Measurements from ENCODE around the gene MRTFB.

DNA sequence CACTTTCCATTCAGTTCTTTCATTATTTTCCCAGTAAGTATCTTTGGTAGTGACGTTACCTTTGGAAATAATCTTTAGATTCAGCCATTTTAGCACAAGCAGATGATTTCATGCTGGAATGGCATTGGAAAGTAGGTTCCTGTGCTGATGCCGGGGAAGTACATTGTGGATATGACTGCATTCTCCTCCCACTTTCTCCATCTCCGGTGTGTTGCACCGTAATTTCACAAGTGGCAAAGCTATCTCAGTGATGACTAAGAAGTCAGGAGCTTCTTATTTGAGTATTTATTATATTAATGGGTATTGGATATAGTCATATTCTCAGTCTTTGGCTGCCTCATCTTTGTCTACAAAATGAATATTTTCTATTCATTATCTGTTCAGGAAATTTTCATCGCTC, 69.8 kb downstream of the MRTFB start:
- no peak for TF ChIP-seq CREB1 (CRISPR knock-in tag; IDR thresholded peaks at IDR 0.05; ENCODE audit: low read depth)
- TF ChIP-seq EZH2 (IDR thresholded peaks at IDR 0.05; ENCODE audit: low read depth, unreplicated experiment): no peak
- TF ChIP-seq POLR2AphosphoS5 (IDR thresholded peaks at IDR 0.05; ENCODE audit: low read depth): no peak
- TF ChIP-seq, protein P1, sequence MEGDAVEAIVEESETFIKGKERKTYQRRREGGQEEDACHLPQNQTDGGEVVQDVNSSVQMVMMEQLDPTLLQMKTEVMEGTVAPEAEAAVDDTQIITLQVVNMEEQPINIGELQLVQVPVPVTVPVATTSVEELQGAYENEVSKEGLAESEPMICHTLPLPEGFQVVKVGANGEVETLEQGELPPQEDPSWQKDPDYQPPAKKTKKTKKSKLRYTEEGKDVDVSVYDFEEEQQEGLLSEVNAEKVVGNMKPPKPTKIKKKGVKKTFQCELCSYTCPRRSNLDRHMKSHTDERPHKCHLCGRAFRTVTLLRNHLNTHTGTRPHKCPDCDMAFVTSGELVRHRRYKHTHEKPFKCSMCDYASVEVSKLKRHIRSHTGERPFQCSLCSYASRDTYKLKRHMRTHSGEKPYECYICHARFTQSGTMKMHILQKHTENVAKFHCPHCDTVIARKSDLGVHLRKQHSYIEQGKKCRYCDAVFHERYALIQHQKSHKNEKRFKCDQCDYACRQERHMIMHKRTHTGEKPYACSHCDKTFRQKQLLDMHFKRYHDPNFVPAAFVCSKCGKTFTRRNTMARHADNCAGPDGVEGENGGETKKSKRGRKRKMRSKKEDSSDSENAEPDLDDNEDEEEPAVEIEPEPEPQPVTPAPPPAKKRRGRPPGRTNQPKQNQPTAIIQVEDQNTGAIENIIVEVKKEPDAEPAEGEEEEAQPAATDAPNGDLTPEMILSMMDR (conservative IDR thresholded peaks at IDR 0.05; ENCODE audit: low read depth in 2 of 2): no peak
- TF ChIP-seq, protein P2, sequence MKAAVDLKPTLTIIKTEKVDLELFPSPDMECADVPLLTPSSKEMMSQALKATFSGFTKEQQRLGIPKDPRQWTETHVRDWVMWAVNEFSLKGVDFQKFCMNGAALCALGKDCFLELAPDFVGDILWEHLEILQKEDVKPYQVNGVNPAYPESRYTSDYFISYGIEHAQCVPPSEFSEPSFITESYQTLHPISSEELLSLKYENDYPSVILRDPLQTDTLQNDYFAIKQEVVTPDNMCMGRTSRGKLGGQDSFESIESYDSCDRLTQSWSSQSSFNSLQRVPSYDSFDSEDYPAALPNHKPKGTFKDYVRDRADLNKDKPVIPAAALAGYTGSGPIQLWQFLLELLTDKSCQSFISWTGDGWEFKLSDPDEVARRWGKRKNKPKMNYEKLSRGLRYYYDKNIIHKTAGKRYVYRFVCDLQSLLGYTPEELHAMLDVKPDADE (IDR thresholded peaks at IDR 0.05): no peak
- no peak for TF ChIP-seq EZH2phosphoT487 (IDR thresholded peaks at IDR 0.05; ENCODE audit: unreplicated experiment)
- TF ChIP-seq ZNF114 (CRISPR knock-in tag; IDR thresholded peaks at IDR 0.05): no peak
- TF ChIP-seq, protein P3, sequence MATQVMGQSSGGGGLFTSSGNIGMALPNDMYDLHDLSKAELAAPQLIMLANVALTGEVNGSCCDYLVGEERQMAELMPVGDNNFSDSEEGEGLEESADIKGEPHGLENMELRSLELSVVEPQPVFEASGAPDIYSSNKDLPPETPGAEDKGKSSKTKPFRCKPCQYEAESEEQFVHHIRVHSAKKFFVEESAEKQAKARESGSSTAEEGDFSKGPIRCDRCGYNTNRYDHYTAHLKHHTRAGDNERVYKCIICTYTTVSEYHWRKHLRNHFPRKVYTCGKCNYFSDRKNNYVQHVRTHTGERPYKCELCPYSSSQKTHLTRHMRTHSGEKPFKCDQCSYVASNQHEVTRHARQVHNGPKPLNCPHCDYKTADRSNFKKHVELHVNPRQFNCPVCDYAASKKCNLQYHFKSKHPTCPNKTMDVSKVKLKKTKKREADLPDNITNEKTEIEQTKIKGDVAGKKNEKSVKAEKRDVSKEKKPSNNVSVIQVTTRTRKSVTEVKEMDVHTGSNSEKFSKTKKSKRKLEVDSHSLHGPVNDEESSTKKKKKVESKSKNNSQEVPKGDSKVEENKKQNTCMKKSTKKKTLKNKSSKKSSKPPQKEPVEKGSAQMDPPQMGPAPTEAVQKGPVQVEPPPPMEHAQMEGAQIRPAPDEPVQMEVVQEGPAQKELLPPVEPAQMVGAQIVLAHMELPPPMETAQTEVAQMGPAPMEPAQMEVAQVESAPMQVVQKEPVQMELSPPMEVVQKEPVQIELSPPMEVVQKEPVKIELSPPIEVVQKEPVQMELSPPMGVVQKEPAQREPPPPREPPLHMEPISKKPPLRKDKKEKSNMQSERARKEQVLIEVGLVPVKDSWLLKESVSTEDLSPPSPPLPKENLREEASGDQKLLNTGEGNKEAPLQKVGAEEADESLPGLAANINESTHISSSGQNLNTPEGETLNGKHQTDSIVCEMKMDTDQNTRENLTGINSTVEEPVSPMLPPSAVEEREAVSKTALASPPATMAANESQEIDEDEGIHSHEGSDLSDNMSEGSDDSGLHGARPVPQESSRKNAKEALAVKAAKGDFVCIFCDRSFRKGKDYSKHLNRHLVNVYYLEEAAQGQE (IDR thresholded peaks at IDR 0.05; ENCODE audit: unreplicated experiment): no peak
- TF ChIP-seq JUNB (IDR thresholded peaks at IDR 0.05; ENCODE audit: unreplicated experiment): no peak
- no peak for TF ChIP-seq STAT1 (IDR thresholded peaks at IDR 0.05; ENCODE audit: unreplicated experiment)
- TF ChIP-seq, protein P4, sequence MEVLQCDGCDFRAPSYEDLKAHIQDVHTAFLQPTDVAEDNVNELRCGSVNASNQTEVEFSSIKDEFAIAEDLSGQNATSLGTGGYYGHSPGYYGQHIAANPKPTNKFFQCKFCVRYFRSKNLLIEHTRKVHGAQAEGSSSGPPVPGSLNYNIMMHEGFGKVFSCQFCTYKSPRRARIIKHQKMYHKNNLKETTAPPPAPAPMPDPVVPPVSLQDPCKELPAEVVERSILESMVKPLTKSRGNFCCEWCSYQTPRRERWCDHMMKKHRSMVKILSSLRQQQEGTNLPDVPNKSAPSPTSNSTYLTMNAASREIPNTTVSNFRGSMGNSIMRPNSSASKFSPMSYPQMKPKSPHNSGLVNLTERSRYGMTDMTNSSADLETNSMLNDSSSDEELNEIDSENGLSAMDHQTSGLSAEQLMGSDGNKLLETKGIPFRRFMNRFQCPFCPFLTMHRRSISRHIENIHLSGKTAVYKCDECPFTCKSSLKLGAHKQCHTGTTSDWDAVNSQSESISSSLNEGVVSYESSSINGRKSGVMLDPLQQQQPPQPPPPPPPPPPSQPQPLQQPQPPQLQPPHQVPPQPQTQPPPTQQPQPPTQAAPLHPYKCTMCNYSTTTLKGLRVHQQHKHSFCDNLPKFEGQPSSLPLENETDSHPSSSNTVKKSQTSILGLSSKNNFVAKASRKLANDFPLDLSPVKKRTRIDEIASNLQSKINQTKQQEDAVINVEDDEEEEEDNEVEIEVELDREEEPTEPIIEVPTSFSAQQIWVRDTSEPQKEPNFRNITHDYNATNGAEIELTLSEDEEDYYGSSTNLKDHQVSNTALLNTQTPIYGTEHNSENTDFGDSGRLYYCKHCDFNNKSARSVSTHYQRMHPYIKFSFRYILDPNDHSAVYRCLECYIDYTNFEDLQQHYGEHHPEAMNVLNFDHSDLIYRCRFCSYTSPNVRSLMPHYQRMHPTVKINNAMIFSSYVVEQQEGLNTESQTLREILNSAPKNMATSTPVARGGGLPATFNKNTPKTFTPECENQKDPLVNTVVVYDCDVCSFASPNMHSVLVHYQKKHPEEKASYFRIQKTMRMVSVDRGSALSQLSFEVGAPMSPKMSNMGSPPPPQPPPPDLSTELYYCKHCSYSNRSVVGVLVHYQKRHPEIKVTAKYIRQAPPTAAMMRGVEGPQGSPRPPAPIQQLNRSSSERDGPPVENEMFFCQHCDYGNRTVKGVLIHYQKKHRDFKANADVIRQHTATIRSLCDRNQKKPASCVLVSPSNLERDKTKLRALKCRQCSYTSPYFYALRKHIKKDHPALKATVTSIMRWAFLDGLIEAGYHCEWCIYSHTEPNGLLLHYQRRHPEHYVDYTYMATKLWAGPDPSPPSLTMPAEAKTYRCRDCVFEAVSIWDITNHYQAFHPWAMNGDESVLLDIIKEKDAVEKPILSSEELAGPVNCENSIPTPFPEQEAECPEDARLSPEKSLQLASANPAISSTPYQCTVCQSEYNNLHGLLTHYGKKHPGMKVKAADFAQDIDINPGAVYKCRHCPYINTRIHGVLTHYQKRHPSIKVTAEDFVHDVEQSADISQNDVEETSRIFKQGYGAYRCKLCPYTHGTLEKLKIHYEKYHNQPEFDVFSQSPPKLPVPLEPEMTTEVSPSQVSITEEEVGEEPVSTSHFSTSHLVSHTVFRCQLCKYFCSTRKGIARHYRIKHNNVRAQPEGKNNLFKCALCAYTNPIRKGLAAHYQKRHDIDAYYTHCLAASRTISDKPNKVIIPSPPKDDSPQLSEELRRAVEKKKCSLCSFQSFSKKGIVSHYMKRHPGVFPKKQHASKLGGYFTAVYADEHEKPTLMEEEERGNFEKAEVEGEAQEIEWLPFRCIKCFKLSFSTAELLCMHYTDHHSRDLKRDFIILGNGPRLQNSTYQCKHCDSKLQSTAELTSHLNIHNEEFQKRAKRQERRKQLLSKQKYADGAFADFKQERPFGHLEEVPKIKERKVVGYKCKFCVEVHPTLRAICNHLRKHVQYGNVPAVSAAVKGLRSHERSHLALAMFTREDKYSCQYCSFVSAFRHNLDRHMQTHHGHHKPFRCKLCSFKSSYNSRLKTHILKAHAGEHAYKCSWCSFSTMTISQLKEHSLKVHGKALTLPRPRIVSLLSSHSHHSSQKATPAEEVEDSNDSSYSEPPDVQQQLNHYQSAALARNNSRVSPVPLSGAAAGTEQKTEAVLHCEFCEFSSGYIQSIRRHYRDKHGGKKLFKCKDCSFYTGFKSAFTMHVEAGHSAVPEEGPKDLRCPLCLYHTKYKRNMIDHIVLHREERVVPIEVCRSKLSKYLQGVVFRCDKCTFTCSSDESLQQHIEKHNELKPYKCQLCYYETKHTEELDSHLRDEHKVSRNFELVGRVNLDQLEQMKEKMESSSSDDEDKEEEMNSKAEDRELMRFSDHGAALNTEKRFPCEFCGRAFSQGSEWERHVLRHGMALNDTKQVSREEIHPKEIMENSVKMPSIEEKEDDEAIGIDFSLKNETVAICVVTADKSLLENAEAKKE (CRISPR knock-in tag; IDR thresholded peaks at IDR 0.05): no peak
- no peak for TF ChIP-seq ZNF331 (CRISPR knock-in tag; IDR thresholded peaks at IDR 0.05; ENCODE audit: low read depth)
- no peak for TF ChIP-seq NANOG (IDR thresholded peaks at IDR 0.05; ENCODE audit: borderline replicate concordance)
